GM19239 (cell line): ENCODE results near the gene SLC17A6.

ENCODE experiments used
- DNase-seq: peaks from one replicate; pipeline ENCODE4 v3.0.0; 2011; ENCODE audit warnings: low spot score; ENCODE audit not compliant: insufficient read length
- FAIRE-seq: peaks from 2 replicates; lab custom pipeline; 2011; peaks lifted over from hg19 to GRCh38; lab: Jason Lieb, UNC

SLC17A6 gene

DNA sequence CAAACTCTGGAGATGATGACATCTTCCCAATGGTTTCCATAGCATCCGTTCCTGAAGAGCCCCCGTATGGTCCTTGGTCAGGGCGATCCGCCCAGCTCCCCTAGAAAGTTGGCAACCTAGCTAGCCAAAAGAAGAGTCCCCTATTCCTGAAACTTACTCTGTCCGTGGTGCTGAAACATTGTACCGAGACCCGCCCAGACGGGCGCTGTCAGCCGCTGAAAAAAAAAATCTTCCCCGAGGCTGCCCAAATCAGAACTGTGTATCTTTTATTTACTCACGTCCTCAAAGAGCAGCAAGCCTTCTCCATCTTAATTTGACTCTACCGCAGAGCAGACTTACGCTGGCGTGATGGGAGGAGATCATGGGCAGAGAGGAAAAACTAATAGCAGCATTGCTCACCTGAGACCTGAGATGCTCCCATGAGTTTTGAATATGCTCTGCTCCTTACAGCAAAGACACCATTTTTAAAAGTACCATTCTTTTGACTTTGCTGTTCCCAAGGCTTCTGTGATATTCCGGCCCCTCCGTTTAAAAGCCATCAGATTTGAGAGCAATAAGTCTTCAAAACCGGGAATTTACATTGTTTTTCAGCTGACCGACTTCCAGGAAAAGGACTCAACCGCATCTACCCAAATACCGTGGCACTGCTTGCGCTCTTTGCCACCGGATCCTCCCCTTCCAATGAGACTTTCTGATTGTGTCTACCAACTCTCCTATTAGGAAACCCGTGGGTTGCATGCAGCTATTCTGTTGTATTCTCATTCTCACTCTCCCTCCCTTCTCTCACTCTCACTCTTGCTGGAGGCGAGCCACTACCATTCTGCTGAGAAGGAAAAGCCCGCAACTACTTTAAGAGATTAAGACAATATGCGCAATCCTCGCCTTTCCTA, at the start of gene SLC17A6:
Gene SLC17A6 (plus strand): TSS at position 786 of the 890 bp plus-strand sequence. CDS start 153 bp downstream, outside the sequence.
- peak; percentile 69 for FAIRE-seq
- DNase-seq, result no peak

DNA sequence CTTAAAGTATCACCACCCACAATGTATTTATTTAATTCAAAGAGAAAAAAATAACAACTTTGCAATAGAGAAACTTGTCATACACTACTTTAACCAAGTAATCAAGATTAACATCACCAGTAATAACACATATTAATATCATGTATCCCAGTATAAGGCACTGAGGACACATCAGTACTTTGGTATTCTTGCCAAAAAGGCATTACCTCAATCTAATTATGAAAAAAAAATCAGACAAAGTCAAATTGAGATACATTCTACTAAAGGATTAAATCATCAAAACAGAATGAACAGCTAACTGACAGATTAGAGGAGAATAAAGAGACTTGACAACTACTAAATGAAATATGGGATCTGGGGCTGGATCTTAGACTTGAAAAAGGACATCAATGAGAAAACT, 35.8 kb upstream of the SLC17A6 start:
- DNase-seq (no peak), FAIRE-seq (no peak)

DNA sequence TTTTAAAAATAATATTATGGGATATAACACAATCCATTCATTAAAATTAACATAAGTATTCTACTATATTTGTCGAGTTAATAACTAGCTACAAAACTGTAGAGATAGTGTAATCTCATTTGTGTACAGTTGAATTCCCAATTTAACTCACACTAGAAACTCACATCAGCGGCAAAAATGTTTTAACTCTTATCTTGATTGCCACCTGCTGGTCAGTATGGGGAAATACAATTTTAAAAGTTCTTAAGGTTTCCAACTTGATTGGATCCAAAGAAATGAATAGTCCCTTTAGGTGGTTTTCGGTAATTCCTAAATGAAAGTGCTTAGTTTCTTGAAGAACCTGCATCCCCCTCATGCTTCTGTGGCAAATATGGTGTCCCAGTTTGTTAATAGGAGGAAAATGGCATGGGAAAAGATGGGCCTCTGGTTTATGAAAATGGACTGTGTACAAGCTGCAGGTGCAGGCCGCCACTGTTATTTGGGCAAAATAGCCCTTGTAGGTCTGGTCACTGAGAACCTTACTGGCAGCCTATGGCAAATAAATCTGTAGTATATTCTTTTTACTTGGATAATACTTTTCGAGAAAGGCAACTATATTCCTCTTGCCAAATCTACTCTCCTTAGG, 33.7 kb upstream of the SLC17A6 start:
- FAIRE-seq (peak; percentile 74), DNase-seq (no peak)

DNA sequence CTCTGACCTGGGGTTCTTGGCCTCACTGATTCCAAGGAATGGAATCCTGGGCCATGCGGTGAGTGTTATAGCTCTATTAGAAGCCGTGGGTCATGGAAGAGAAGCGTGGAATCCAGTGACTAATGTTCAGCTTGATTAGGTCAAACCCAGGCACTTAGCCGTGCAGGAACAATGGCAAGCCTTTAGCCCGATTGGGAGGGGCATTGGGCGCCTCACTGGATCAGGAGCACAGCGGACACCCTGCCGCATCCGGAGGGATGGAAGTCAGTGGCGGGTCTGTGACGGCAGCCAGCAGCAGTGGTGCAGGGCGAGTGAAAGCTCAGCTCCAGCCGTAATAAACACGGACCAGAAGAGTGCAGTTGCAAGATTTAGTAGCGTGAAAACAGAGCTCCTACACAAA, 20.5 kb upstream of the SLC17A6 start:
- DNase-seq (no peak), FAIRE-seq (no peak)

DNA sequence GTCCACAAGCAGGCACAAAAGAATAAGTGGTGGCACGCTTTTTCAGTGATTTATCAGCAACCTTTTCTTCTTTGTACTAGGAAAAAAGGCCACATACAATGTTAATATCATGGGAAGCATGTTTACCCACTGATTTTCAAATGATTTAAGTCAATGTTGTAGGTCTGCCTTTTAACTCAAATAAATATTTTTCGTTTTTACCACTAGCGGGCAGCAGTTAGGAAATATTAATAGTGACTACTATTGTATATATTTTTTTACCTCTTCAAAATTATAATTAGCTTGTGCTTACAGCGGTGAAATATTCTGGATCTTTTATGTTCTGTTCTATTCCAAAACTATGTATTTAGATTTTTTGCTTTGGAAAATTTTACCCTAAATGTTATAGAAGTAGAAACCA, 6.4 kb upstream of the SLC17A6 start:
- no peak for FAIRE-seq
- no peak for DNase-seq

DNA sequence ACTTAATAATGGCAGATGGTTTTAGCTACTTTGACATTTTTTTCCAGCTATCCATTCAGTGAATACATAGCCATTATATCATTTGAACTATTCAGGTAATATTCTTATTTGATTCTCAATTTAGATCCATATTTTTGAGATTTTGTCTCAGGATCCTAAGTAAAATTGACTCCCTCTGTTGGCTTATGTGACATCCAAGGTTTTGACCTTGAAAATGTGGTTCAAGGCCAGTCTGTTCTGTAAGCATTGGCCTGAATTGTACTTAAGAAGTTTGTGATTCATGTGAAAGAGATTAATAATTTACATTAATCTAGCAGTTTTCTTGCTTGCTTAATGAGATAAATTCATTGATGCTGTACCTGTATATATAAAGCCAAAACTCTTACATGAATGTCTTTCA, 1.6 kb upstream of the SLC17A6 start:
- DNase-seq (no peak), FAIRE-seq (no peak)

DNA sequence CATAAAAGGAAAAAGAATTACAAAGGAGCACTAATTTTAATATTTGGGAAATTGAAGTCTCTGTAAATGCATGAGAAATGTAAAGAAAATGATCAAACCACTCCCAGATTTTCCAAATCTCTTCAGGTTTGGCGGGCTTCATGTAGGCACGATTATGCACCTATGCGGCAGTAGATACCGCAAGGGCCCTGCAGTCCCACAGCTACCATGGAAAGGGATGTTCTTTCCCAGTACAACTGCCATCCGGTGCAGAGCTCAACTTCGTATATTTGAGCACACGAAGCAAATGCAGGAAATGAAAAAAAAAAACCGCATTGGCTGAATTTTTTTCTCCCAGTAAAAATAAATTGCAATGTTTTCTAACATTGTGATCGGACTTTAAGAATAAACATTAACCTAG, 1.4 kb downstream of the SLC17A6 start:
- FAIRE-seq (no peak), DNase-seq (no peak)

DNA sequence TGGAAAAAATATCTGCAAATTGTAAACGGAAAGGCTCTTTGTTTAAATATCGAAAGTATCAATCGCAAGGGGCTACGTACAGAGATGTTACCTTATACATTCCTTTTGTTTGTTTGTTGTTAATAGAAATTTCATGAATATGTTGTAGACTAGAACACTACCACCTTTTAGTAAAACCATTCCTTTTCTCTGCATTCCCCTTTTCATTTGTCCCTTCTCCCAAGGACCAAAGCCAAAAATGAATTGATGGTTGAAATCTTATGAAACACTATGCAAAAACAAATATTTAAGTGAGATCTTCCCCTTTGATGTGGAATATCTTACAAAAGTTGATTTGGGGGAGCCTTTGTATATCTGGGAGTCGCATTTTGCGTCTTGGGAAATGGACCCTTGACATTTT, 2.1 kb downstream of the SLC17A6 start:
- FAIRE-seq, result no peak
- no peak for DNase-seq

DNA sequence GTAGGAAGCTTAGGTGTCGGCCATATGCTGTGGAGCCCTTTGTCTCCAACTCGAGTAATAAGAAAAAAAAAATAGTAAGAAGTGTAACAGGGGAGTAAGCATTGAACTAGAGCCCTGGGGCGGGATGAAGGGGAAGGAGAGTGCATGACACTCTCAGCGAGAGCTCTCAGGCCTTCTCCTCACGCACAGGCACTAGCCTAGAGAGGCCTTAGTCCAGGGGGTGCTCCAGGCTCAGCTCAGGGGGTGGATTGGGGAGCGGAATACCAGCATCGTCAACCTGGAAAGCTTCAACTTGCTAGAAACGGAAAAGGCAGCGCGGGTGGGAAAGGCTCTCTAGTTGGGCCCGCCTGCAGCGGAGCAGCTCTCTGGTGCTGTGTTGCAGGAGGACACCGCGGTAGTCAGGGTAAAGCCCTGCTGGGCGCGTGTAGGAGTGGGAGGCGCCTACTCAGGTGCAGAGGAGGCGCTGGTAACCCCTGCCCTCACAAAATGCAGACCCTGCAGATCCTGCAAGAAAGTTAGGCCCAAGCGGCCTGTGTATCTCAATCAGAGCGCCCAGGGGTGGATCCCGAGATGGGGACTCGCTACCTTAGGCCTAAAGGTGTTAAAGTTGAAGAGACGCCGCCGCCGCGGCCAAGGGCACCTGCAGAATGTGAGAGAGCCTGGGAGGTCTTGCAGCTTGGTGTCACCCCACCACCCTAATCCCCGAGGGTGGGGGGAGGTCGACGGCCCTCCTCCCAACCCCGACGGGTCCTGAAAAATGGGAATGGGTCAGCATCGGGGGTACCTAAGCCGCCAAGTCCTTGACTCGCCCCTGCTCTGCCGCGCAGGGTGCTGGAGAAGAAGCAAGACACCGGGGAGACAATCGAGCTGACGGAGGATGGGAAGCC, 2.8 kb downstream of the SLC17A6 start:
- no peak for DNase-seq
- FAIRE-seq, result no peak

DNA sequence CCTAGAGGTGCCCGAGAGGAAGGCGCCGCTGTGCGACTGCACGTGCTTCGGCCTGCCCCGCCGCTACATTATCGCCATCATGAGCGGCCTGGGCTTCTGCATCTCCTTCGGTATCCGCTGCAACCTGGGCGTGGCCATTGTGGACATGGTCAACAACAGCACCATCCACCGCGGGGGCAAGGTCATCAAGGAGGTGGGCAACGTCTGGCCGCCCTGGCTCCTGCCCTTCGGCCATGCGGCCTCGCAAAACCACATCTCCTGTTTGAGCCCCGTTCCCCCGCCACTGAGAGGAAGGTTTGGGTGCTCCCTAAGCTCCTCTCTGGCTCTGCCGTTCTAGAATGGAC, 3.4 kb downstream of the SLC17A6 start:
- no peak for FAIRE-seq
- DNase-seq, result no peak

DNA sequence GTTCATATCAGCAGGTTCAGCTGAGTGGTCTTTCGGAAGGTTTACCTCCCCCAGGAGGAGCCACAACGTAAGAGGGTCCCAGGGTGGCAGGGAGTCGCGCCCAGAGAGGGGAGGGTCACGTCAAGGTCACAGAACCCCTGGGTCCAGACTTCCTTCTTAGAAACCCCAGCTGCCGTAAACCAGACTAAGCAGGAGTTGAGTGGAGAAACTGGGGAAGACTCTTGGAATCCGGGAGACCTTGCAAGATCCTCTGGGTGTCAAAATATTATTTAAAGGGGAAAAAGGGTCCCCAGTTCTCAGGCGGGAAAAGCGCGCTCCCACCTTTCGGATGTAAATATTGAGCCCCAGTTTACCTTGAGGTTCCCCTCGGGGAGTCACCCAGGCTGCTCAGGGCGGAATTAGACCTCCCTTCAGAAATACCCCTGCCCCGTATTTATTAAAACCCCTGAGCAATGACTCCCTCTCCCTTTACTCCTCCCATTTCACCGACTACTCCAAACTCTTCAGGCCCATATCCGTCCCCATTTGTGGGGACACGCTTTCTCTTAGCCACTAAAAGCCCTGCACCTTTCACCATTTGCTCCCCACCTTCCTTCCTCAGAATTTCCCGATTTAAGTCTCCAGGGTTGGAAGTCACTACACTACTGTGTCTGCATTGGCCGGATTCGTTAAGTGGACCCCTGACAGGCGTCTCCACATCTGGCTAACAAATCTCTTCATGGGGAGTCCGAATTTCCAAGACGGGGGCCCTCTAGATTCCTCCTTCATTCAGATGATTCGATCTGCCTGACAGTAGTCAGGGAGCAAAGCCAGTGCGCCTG, 4.2 kb downstream of the SLC17A6 start:
- DNase-seq (no peak), FAIRE-seq (no peak)

DNA sequence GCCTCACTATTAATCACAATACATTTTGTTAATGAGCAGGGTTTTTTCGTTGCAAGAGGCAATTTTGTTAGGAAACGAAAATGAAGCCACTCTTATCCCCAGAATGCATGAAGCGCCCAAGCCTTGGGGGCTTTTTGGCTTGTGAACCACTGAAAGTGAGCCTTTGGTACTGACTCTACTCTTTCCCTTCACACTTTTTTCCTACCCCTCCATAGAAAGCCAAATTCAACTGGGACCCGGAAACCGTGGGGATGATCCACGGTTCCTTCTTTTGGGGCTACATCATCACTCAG, 4.8 kb downstream of the SLC17A6 start:
- FAIRE-seq, result no peak

DNA sequence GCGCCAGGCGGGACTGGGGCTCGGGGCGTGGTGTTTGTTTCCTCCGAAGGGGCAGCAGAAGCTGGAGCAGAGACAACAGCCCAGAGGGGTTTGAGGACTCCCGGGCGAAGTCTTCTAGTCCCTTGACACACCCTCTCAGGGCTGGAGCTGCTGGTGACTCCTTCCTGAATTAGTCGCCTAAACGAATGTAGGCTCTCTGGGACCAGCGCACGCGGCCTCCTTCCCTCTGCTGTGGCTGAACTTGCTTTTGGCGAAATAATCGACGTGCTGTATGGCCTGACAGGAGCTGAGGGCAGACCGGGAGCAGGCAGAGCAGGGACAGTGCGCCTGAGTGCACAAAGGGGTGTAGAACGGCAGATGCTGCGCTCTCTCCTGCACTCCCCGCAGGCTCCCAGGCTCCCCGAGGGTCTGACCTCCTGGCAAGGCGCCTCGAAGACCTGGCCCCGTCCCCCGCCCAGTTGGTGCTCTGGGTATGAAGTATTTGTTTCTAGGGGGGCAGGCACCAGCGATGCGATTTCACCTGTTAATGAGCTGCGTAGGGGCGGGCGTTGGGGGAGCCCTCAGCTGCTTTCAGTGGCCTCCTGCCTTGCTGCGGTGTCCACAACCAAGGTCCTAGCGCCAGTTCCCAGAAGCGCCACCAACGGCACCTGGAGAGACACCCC, 5.3 kb downstream of the SLC17A6 start:
- no peak for FAIRE-seq
- DNase-seq, result no peak

More for the DNA sequence above, 4.8 kb downstream of the SLC17A6 start:
- no peak for DNase-seq

DNA sequence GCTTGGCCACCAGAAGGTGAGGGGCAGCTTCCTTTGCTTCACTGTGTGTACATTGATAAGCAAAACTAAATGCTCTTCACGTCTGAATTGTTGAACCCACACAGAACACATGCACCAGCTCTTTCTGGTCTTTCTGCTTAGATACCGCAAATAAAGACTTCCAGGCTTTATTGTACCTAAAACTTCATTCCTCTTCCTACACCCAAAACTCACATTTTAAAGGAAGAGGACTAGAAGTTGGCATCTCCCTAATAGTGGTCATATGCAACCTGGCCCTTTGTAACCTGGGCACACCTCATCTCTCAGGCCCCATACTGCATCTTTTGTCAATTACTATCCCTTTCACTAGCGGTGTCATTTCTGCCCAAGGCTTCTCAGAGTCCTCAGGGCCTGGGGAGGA, 5.9 kb downstream of the SLC17A6 start:
- FAIRE-seq (no peak), DNase-seq (no peak)

DNA sequence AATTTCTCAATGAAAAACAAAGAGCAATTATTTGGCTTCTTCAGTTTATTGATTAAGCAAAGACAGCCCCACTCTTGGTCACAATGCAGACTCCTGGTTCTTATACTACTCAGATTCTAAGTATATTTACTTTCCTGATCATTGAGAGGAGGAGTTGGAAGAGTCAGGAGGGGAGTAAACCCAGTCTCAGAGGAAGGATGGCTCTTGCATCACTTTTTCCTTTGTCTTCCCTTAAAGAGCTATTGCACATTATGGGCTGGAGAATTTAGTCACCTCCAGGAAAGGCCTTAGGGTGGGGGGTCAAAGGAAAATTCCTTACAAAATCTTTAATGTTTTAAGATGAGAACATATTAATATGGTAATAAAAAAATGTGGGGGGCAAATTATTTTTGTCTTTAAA, 8.1 kb downstream of the SLC17A6 start:
- FAIRE-seq (no peak), DNase-seq (no peak)

DNA sequence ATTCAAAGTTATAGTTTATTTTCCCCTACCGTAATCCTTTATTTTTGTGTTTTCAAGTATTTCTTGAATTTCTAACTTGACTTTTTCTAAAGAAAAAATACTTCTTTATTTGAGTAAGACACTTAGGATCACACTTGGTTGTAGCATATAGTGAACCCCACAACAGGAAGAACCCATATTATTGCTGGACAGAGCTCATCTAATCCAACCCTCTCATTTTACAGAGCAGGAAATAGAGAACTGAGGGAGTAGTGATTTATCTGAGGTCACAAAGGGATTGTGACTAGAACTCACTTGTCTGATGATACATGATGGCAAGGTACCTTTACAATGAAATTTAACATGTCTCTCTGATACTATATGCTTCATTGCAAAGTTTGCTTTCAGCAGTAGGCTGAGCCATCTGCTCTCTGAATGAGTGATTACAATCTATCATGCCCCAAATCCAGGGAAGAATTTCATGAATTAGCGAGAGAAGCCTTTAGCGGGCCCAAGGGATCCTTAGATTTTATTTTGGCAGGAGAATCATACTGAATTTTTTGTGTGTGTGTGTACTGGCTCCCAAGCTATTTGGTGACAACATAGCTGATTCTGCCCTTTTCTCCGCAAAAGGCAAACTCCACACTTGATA, 9.8 kb downstream of the SLC17A6 start:
- no peak for FAIRE-seq
- no peak for DNase-seq

DNA sequence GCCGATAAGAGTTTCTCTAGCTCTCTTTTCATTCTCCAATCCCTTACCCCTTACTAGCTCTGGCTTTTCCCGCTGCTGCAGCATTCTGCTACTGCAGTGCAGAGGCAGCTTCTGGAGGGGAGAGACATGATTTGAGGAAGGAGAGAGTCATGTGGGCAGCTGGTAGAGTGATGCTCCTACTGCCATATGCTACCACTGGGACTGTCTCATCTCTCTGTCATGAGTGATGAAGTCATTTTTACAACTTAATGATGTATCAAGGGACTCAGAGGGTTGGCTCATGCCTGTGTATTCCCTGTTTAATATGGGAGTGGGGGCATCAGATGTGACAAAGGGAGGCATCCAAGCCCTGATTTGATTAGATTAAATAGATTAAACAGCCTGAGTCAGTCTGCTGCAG, 11.3 kb downstream of the SLC17A6 start:
- FAIRE-seq (no peak), DNase-seq (no peak)

DNA sequence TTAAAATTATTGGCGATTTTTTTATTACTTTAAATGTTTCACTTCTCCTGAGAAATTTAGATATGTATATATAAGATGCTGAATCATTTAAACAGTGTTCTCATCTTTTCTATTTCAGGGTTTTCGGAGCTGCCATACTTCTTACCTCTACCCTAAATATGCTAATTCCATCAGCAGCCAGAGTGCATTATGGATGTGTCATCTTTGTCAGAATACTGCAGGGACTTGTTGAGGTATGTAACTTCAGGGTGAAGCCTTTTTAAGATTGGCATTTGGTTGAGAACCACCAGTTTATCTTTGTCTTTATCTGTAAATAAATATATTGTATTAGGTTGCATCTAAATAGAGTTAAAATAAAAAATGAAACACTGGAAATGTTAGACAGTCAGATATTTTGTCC, 21.1 kb downstream of the SLC17A6 start:
- FAIRE-seq (no peak), DNase-seq (no peak)

DNA sequence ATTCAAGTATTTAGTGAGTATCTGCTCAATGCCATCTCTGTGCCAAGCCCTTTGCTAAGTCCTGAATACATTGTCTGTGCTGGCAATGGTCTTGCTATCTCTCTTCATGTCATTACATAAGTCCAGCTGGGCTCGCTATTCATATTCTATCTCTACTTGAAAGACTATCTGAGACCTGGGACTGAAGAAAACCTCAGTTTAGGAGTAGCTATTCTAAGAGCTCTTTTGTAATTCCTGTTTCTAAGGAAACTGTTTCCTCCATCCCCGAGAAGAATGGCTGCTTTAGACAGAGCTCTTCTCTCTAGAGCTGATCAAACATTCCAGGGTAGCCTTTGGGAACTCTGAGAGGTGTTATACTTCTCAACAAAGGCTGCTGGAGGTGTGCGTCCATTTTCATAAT, 33.0 kb downstream of the SLC17A6 start:
- DNase-seq (no peak), FAIRE-seq (no peak)
